Transverse colon (tissue), 4 donors: Measurements from ENCODE around the gene ANGPTL8. TPM values are rescaled to one million over a fixed set of nuclear protein-coding genes. Genes with fewer than 3 reads are reported as not detected.

Experiments used
- DNase-seq: peaks from one replicate; pipeline ENCODE4 v3.0.0-alpha.2; 2019
- H3K27ac ChIP-seq, 4 donors: fragments of 200-600 bp; sonication (generic); 2 replicates each; pipeline ENCODE4 v1.5.1; 2016 to 2018; ENCODE audit warnings: inconsistent platforms in 4 of 4
- H3K27me3 ChIP-seq: fragments of 200-600 bp; sonication (generic); 2 replicates; pipeline ENCODE4 v1.5.1; 2017; ENCODE audit warnings: inconsistent platforms
- H3K36me3 ChIP-seq, 4 donors: fragments of 200-600 bp; sonication (generic); 2 replicates each; pipeline ENCODE4 v1.5.1; 2017 to 2019; ENCODE audit warnings: inconsistent platforms in 4 of 4
- H3K4me1 ChIP-seq, 4 donors: fragments of 200-600 bp; sonication (generic); 2 replicates each; pipeline ENCODE4 v1.5.1; 2017 to 2020; ENCODE audit warnings: inconsistent platforms in 4 of 4
- H3K4me3 ChIP-seq, 4 donors: fragments of 200-600 bp; sonication (generic); 1 replicate in 1 of 4; 2 replicates in 3 of 4; pipeline versions ENCODE4 v1.5.1 to v1.6.1; 2017 to 2019; ENCODE audit warnings: inconsistent platforms in 4 of 4
- H3K9me3 ChIP-seq, 2 donors: fragments of 200-600 bp; sonication (generic); 2 replicates each; pipeline ENCODE4 v1.5.1; 2017 to 2019; ENCODE audit warnings: inconsistent platforms in 2 of 2
- CTCF ChIP-seq, 5 experiments: fragments of 200-600 bp in 3 of 5; fragments of 450-650 bp in 2 of 5; sonication (generic) in 3 of 5; IDR thresholded peaks; 1 replicate in 2 of 5; 2 replicates in 3 of 5; pipeline ENCODE4 v1.5.1; 2016 to 2017; ENCODE audit warnings: antibody characterized with exemption in 5 of 5, inconsistent platforms in 3 of 5, mild to moderate bottlenecking in 2 of 5, moderate library complexity in 1 of 5
- EP300 ChIP-seq: sonication (generic); formaldehyde crosslinking; IDR thresholded peaks from one replicate; pipeline ENCODE4 v1.6.1; 2017; ENCODE audit warnings: antibody characterized with exemption, low read depth
- POLR2A ChIP-seq: fragments of 450-650 bp; IDR thresholded peaks from one replicate; pipeline ENCODE4 v1.6.1; 2016; ENCODE audit warnings: antibody characterized with exemption, mild to moderate bottlenecking, moderate library complexity
- POLR2AphosphoS5 ChIP-seq, 3 donors: sonication (generic); formaldehyde crosslinking; IDR thresholded peaks; one replicate each; pipeline ENCODE4 v1.6.1; 2016; ENCODE audit warnings: antibody characterized with exemption in 3 of 3
- WGBS, 2 donors: methylation state at CpG; one replicate each; pipeline ENCODE4 v1.1.5; 2018; ENCODE audit warnings: low coverage in 1 of 2; 5-methylcytosine and 5-hydroxymethylcytosine counted together
- in situ Hi-C, 4 donors: fragments of 200-750 bp; cut with MboI; loops; one replicate each; pipeline versions ENCODE4 v1.15.0 to v1.15.1; 2017; ENCODE audit warnings: low sequenced_read_pairs in 3 of 4, low pct_ligation_motif_present in 1 of 4, low pct_unique_long_range_greater_than_20kb in 1 of 4
- intact Hi-C: fragments of 100-400 bp; cut with DNase I; formaldehyde crosslinking; loops from one replicate; pipeline ENCODE4 v1.15.1; 2023; ENCODE audit warnings: low total_unique reads
- total RNA-seq, 4 donors: library from RNA; depleted of rRNA; stranded (reverse); fragments of >200 nt; gene quantifications; one replicate each; pipeline ENCODE4 v1.1.0, GENCODE V29; 2016

ANGPTL8 gene
- total RNA-seq, 4 donors from 2014 or later, result not detected

GRCh38 chr19:11286312-11286974 lies 47.0 kb downstream of the ANGPTL8 start:
- Histone ChIP-seq H3K27me3 (no peaks in the 10 kb centered on the region), H3K36me3 (no peaks in the 10 kb centered on the region), H3K27ac (no peak overlapping the region), H3K4me1 (peaks cover 0 to 4% (median 0%) of the 10 kb centered on the region in 4 donors), H3K4me3 (no peak overlapping the region), H3K9me3 (no peaks in the 10 kb centered on the region)
- in situ Hi-C loops, result loop anchor here in 3 of 4 donors (10.0 to 25.0 kb wide), 3 partner anchors 176 to 201 kb away; partner anchors contain the start of gene ELAVL3 (in 1 of the 3)
- TF ChIP-seq POLR2A (no peak), CTCF (IDR thresholded peaks at IDR 0.05) (peak in 1 of 5 experiments; percentile 12)
- DNase-seq, result no peak
- intact Hi-C loops, result no loop called here
- 27 to 58% methylated on average over 3 to 6 of the region's 6 CpGs for WGBS, 2 donors

DNA sequence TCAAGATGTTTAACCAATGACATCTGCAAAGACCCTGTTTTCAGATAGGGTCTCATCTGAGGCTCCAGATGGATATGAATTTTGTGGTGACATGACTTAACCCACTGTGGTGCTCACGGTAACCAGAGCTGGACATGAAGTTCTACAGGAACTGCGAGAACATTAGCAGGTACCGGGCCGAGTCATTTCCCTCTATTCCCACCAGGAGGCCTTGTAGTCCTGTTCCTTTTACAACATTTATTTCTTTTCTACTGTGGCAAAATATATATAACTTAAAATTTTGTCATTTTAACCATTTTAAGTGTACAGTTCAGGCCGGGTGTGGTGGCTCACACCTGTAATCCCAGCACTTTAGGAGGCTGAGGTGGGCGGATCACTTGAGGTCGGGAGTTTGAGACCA lies 48.9 kb downstream of the ANGPTL8 start:
- no peaks in the 10 kb centered on the region for H3K36me3 ChIP-seq
- no peak for DNase-seq
- H3K27ac ChIP-seq, result no peak overlapping the region
- intact Hi-C loops, result no loop called here
- no peak overlapping the region for H3K4me3 ChIP-seq
- TF ChIP-seq CTCF (IDR thresholded peaks at IDR 0.05) (peak; percentile 24 to 49 (median 39)), POLR2A (no peak), POLR2AphosphoS5 (IDR thresholded peaks at IDR 0.05) (no peak), EP300 (no peak)
- in situ Hi-C loops, result loop anchor here in 3 of 4 donors (10.0 to 25.0 kb wide), 3 partner anchors 174 to 199 kb away; partner anchors contain the start of gene ELAVL3 (in 1 of the 3)
- WGBS, 2 donors, result 71 to 73% methylated on average over 2 to 7 of the region's 7 CpGs
- H3K27me3 ChIP-seq, result no peaks in the 10 kb centered on the region
- peaks cover 0 to 6% (median under 1%) of the 10 kb centered on the region in 4 donors for H3K4me1 ChIP-seq
- no peaks in the 10 kb centered on the region for H3K9me3 ChIP-seq

GRCh38 chr19:11290256-11290655 lies 50.8 kb downstream of the ANGPTL8 start:
- peaks cover 0 to 16% (median 6%) of the 10 kb centered on the region in 4 donors for H3K4me1 ChIP-seq
- no peaks in the 10 kb centered on the region for H3K27me3 ChIP-seq
- TF ChIP-seq EP300, result no peak
- TF ChIP-seq POLR2AphosphoS5 (IDR thresholded peaks at IDR 0.05), result no peak
- TF ChIP-seq CTCF (IDR thresholded peaks at IDR 0.05), result no peak
- no peak for TF ChIP-seq POLR2A
- no peak for DNase-seq
- no peak overlapping the region for H3K4me3 ChIP-seq
- WGBS, 2 donors, result 59 to 65% methylated on average over 2 to 4 of the region's 4 CpGs
- H3K27ac ChIP-seq, result no peak overlapping the region
- H3K9me3 ChIP-seq, result no peaks in the 10 kb centered on the region
- in situ Hi-C loops, result loop anchor here in 3 of 4 donors (10.0 to 25.0 kb wide), 3 partner anchors 145 to 197 kb away; partner anchors contain the start of genes ELAVL3 (in 1 of the 3), ODAD3 (in 1 of the 3) and PRKCSH (in 1 of the 3)
- no peaks in the 10 kb centered on the region for H3K36me3 ChIP-seq
- intact Hi-C loops, result loop anchor here (10.0 kb wide), 1 partner anchor 155 kb away; no protein-coding TSS in a partner anchor

- intact Hi-C loops, result loop anchor here (10.0 kb wide), 1 partner anchor 153 kb away; no protein-coding TSS in a partner anchor
- H3K27me3 ChIP-seq, result no peaks in the 10 kb centered on the region
- 84 to 89% methylated on average over 7 of the region's 7 CpGs for WGBS, 2 donors
- H3K4me3 ChIP-seq, result no peak overlapping the region
- DNase-seq, result no peak
- H3K27ac ChIP-seq, result no peak overlapping the region
- H3K36me3 ChIP-seq, result no peaks in the 10 kb centered on the region
- no peak for TF ChIP-seq POLR2AphosphoS5 (IDR thresholded peaks at IDR 0.05)
- no peak for TF ChIP-seq CTCF (IDR thresholded peaks at IDR 0.05)
- TF ChIP-seq POLR2A, result no peak
- TF ChIP-seq EP300, result no peak
- H3K9me3 ChIP-seq, result no peaks in the 10 kb centered on the region
- in situ Hi-C loops, result loop anchor here in 3 of 4 donors (10.0 to 25.0 kb wide), 3 partner anchors 143 to 196 kb away; partner anchors contain the start of genes ELAVL3 (in 1 of the 3), ODAD3 (in 1 of the 3) and PRKCSH (in 1 of the 3)
- peaks cover 0 to 22% (median 14%) of the 10 kb centered on the region in 4 donors for H3K4me1 ChIP-seq
Observed at GRCh38 chr19:11291415-11291814, 52.0 kb downstream of the ANGPTL8 start.

Other genes with a start within 250 kb of the ANGPTL8 start
- gene LDLR, start 150.2 kb upstream of the ANGPTL8 start, total RNA-seq, result 100 to 1,000 TPM in 2 of 4 donors, 10 to 100 TPM in 2; 26.4 to 275 (median 109) TPM
- gene SPC24, start 83.8 kb upstream of the ANGPTL8 start, total RNA-seq, result 10 to 100 TPM in 1 of 4 donors, 1 to 10 TPM in 1, not detected in 2; 2.6 to 47.4 TPM
- 100 to 1,000 TPM; 145 to 339 (median 243) TPM for gene KANK2, start 42.1 kb upstream of the ANGPTL8 start, total RNA-seq
- gene DOCK6, start 22.9 kb downstream of the ANGPTL8 start, total RNA-seq, result 100 to 1,000 TPM in 1 of 4 donors, 10 to 100 TPM in 3; 66.4 to 268 (median 78.4) TPM
- gene TSPAN16, start 56.5 kb downstream of the ANGPTL8 start, total RNA-seq, result not detected
- gene RAB3D, start 100.0 kb downstream of the ANGPTL8 start, total RNA-seq, result 10 to 100 TPM; 16.5 to 41.1 (median 18.6) TPM
- gene TMEM205, start 106.6 kb downstream of the ANGPTL8 start, total RNA-seq, result 100 to 1,000 TPM in 2 of 4 donors, 10 to 100 TPM in 2; 18.7 to 163 (median 88.4) TPM
- gene CCDC159, start 106.9 kb downstream of the ANGPTL8 start, total RNA-seq, result 1,000 to 10,000 TPM in 1 of 4 donors, 10 to 100 TPM in 3; 13.8 to 1,153 (median 26.1) TPM
- 10 to 100 TPM in 2 of 4 donors, 1 to 10 TPM in 2; 6.3 to 51.7 (median 11.5) TPM for gene PLPPR2, start 115.8 kb downstream of the ANGPTL8 start, total RNA-seq
- gene SWSAP1, start 135.0 kb downstream of the ANGPTL8 start, total RNA-seq, result 10 to 100 TPM in 1 of 4 donors, 1 to 10 TPM in 3; 2.1 to 11.1 (median 2.6) TPM
- gene EPOR, start 144.7 kb downstream of the ANGPTL8 start, total RNA-seq, result 10 to 100 TPM in 1 of 4 donors, 1 to 10 TPM in 3; 2.3 to 24.3 (median 6.4) TPM
- 10 to 100 TPM in 3 of 4 donors, 1 to 10 TPM in 1; 6.7 to 78.9 (median 28.1) TPM for gene RGL3, start 179.7 kb downstream of the ANGPTL8 start, total RNA-seq
- gene ODAD3, start 195.5 kb downstream of the ANGPTL8 start, total RNA-seq, result 1 to 10 TPM in 1 of 4 donors, under 1 TPM in 1, not detected in 2; 0.32 to 2.2 TPM
- 100 to 1,000 TPM; 119 to 195 (median 183) TPM for gene PRKCSH, start 196.0 kb downstream of the ANGPTL8 start, total RNA-seq
- 1 to 10 TPM in 2 of 4 donors, under 1 TPM in 1, not detected in 1; 0.27 to 3.2 (median 1.3) TPM for gene ELAVL3, start 241.4 kb downstream of the ANGPTL8 start, total RNA-seq